ENCODE measurements around the gene HNRNPH1.

DNA sequence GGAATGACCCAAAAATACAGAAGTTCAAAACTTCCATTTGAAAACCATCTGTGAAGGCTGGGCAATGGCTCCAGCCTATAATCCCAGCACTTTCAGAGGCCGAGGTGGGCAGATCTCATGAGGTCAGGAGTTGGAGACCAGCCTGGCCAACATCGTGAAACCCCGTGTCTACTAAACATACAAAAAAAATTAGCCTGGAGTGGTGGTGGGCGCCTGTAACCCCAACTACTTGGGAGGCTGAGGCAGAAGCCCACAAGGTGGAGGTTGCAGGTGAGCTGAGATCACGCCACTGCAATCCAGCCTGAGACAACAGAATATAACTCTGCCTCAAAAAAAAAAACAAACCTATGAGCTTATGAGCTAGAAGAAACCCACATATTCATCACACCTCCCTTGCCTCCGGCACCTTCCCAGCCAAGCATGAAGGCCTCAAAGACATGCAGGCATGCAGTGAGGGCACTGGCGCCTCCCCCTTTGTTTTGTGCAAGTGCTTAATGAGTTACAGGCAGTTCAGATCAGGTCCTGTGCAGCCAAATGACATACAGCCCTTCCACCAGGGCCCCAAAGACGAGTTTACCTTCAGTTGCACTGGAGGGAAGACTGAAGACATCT is 9.9 kb downstream of the HNRNPH1 start:
- TF ChIP-seq, protein P1, sequence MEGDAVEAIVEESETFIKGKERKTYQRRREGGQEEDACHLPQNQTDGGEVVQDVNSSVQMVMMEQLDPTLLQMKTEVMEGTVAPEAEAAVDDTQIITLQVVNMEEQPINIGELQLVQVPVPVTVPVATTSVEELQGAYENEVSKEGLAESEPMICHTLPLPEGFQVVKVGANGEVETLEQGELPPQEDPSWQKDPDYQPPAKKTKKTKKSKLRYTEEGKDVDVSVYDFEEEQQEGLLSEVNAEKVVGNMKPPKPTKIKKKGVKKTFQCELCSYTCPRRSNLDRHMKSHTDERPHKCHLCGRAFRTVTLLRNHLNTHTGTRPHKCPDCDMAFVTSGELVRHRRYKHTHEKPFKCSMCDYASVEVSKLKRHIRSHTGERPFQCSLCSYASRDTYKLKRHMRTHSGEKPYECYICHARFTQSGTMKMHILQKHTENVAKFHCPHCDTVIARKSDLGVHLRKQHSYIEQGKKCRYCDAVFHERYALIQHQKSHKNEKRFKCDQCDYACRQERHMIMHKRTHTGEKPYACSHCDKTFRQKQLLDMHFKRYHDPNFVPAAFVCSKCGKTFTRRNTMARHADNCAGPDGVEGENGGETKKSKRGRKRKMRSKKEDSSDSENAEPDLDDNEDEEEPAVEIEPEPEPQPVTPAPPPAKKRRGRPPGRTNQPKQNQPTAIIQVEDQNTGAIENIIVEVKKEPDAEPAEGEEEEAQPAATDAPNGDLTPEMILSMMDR (IDR thresholded peaks at IDR 0.05), result no peak
- no peak for TF ChIP-seq POLR2A (IDR thresholded peaks at IDR 0.05)
